Ovary (tissue), 3 donors: ENCODE measurements around the gene RNF217.

Experiments used
- CTCF ChIP-seq, 3 donors: fragments of 450-650 bp in 2 of 3; fragments of 200-600 bp in 1 of 3; IDR thresholded peaks; one replicate each; pipeline versions ENCODE4 v1.5.1 to v1.8.0; 2016 to 2022; ENCODE audit warnings: antibody characterized with exemption in 3 of 3, mild to moderate bottlenecking in 1 of 3
- POLR2A ChIP-seq: fragments of 450-650 bp; IDR thresholded peaks from one replicate; pipeline ENCODE4 v1.6.1; 2017; ENCODE audit warnings: antibody characterized with exemption, mild to moderate bottlenecking, moderate library complexity
- donor health status: DM: no; HTN: no; CAD: no.

DNA sequence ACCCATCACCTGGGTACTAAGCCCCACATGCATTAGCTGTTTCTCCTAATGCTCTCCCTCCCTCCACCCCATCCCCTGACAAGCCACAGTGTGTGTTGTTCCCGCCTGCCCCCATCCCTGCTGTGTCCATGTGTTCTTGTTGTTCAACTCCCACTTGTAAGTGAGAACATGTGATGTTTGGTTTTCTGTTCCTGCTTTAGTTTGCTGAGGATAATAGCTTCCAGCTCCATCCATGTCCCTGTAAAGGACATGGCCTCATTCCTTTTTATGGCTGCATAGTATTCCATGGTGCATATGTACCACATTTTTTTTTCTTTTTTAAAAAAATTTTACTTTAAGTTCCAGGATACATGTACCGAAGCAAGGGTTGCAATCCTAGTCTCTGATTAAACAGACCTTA is 76.7 kb downstream of the RNF217 start:
- no peak for TF ChIP-seq CTCF (IDR thresholded peaks at IDR 0.05)
- TF ChIP-seq POLR2A = no peak
